IMR-90 (cell line): ENCODE measurements around the gene ENOX1.

Experiments
- POLR2A ChIP-seq: IDR thresholded peaks from 2 replicates; pipeline ENCODE4 v1.6.1; 2012; ENCODE audit warnings: mild to moderate bottlenecking, low read depth, low read length
- RAD21 ChIP-seq: IDR thresholded peaks from 2 replicates; pipeline ENCODE4 v1.6.1; 2012; ENCODE audit warnings: low read length, improper control_type of control experiment
- RCOR1 ChIP-seq: IDR thresholded peaks from 2 replicates; pipeline ENCODE4 v1.6.1; 2012; ENCODE audit warnings: mild to moderate bottlenecking, low read length, improper control_type of control experiment; ENCODE audit not compliant: insufficient replicate concordance
- RFX5 ChIP-seq: IDR thresholded peaks from 2 replicates; pipeline ENCODE4 v1.8.0; 2012; ENCODE audit warnings: low read depth, mild to moderate bottlenecking, low read length, moderate library complexity
- SMC3 ChIP-seq: fragments of 150-350 bp; IDR thresholded peaks from 2 replicates; pipeline ENCODE4 v1.6.1; 2016; ENCODE audit warnings: low read depth, mild to moderate bottlenecking, antibody characterized with exemption, low read length, moderate library complexity
- TF ChIP-seq, protein P1 (sequence below): conservative IDR thresholded peaks from 2 replicates; pipeline ENCODE4 v1.5.1; 2012; ENCODE audit warnings: mild to moderate bottlenecking, low read depth, low read length, improper control_type of control experiment

DNA sequence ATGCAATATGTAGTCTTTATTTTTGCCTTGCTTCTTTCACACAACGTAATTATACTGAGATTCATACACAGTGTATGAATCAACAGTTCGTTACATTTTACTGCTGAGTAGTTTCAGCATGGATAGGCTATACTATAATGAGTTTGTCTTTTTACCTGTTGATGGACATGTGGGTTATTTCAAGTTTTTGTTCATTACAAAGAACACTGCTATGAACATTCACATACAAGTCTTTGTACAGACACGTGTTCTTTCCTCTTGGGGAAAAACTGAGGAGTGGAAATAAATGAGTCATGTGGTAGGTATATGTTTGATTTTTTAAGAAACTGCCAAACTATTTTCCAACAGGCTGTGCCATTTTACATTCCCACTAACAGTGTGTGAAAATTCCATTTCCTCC, 35.1 kb downstream of the ENOX1 start:
- no peak for TF ChIP-seq POLR2A
- TF ChIP-seq, protein P1, sequence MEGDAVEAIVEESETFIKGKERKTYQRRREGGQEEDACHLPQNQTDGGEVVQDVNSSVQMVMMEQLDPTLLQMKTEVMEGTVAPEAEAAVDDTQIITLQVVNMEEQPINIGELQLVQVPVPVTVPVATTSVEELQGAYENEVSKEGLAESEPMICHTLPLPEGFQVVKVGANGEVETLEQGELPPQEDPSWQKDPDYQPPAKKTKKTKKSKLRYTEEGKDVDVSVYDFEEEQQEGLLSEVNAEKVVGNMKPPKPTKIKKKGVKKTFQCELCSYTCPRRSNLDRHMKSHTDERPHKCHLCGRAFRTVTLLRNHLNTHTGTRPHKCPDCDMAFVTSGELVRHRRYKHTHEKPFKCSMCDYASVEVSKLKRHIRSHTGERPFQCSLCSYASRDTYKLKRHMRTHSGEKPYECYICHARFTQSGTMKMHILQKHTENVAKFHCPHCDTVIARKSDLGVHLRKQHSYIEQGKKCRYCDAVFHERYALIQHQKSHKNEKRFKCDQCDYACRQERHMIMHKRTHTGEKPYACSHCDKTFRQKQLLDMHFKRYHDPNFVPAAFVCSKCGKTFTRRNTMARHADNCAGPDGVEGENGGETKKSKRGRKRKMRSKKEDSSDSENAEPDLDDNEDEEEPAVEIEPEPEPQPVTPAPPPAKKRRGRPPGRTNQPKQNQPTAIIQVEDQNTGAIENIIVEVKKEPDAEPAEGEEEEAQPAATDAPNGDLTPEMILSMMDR = no peak
- TF ChIP-seq RFX5 = no peak
- no peak for TF ChIP-seq SMC3
- TF ChIP-seq RCOR1 = no peak
- no peak for TF ChIP-seq RAD21
